COR-L47 (cell line): ENCODE data around the gene MAD1L1.
"Not testable (repeated sequence)": the region's sequence is repeated elsewhere in the genome, so short reads cannot be mapped to it uniquely, and the experiment has no call there.

Experiments
- DNase-seq: peaks from one replicate; lab custom pipeline; 2025; lab: John Stamatoyannopoulos, UW

The MAD1L1 gene

GRCh38 chr7:2232766-2233520, at the start of gene MAD1L1:
Gene MAD1L1 (minus strand): TSS chr7:2232945. CDS start chr7:2230133, 2,812 bp downstream.
- DNase-seq: peak; percentile 89

GRCh38 chr7:2282185-2282751, 49.5 kb upstream of the MAD1L1 start:
- no peak for DNase-seq

- DNase-seq: no peak
Measured at GRCh38 chr7:2281541-2281940, 48.8 kb upstream of the MAD1L1 start.

- no peak for DNase-seq
Measured at GRCh38 chr7:2280424-2280823, 47.7 kb upstream of the MAD1L1 start.

GRCh38 chr7:2279896-2280295, 47.2 kb upstream of the MAD1L1 start:
- no peak for DNase-seq

- no peak for DNase-seq
Measured at GRCh38 chr7:2278026-2278425, 45.3 kb upstream of the MAD1L1 start.

GRCh38 chr7:2276107-2276506, 43.4 kb upstream of the MAD1L1 start:
- DNase-seq: no peak

GRCh38 chr7:2275101-2275500, 42.4 kb upstream of the MAD1L1 start:
- DNase-seq: no peak

- no peak for DNase-seq
Measured at GRCh38 chr7:2274666-2275065, 41.9 kb upstream of the MAD1L1 start.

GRCh38 chr7:2273866-2274265, 41.1 kb upstream of the MAD1L1 start:
- no peak for DNase-seq

GRCh38 chr7:2272031-2272430, 39.3 kb upstream of the MAD1L1 start:
- no peak for DNase-seq

- DNase-seq: no peak
Measured at GRCh38 chr7:2271273-2272026, 38.7 kb upstream of the MAD1L1 start.

- no peak for DNase-seq
Measured at GRCh38 chr7:2270495-2270894, 37.8 kb upstream of the MAD1L1 start.

- DNase-seq: no peak
Measured at GRCh38 chr7:2269991-2270460, 37.3 kb upstream of the MAD1L1 start.

GRCh38 chr7:2269089-2269990, 36.6 kb upstream of the MAD1L1 start:
- DNase-seq: not testable (repeated sequence)

GRCh38 chr7:2266911-2267310, 34.2 kb upstream of the MAD1L1 start:
- DNase-seq: no peak

GRCh38 chr7:2264158-2264557, 31.4 kb upstream of the MAD1L1 start:
- DNase-seq: no peak

GRCh38 chr7:2263176-2263575, 30.4 kb upstream of the MAD1L1 start:
- DNase-seq: no peak

GRCh38 chr7:2261611-2262010, 28.9 kb upstream of the MAD1L1 start:
- no peak for DNase-seq

GRCh38 chr7:2260820-2261219, 28.1 kb upstream of the MAD1L1 start:
- peak; percentile 90 for DNase-seq

- DNase-seq: no peak
Measured at GRCh38 chr7:2259480-2259879, 26.7 kb upstream of the MAD1L1 start.
